ENCODE measurements around the gene UNKL. TPM values are rescaled to one million over a fixed set of nuclear protein-coding genes. Genes with fewer than 3 reads are reported as not detected.

Gene UNKL
- total and polyA plus RNA-seq, 2 experiments from 2014 or later = 6.1 to 13.0 TPM

- no peaks in the 10 kb centered on the region; the same call in 1 of the 2 replicates for H3K36me3 ChIP-seq (ENCODE audit: low read depth)
- no peak overlapping the region for H3K4me3 ChIP-seq
- TF ChIP-seq EZH2phosphoT487 (IDR thresholded peaks at IDR 0.05; ENCODE audit: insufficient read depth, low read depth) (no peak), EZH2 (IDR thresholded peaks at IDR 0.05; ENCODE audit: insufficient read depth, poor library complexity, severe bottlenecking) (no peak)
- H3K4me2 ChIP-seq (ENCODE audit: unreplicated experiment) = no peak overlapping the region
- no peaks in the 10 kb centered on the region for H3K9me3 ChIP-seq (ENCODE audit: low read depth)
- DNase-seq = no peak
- no peaks in the 10 kb centered on the region for H3F3A ChIP-seq (ENCODE audit: insufficient read depth)
- 86 to 87% methylated on average over 14 of the region's 14 CpGs for WGBS, 2 experiments (ENCODE audit: low coverage in 1 of 2, low lambda C conversion rate in 2 of 2, missing lambda C conversion rate in 2 of 2)
- in situ Hi-C loops (cut with MboI) = no loop called here
- 0 out of 2 replicates have a peak, but pooled peaks cover 3% of the 10 kb centered on the region for H3K4me1 ChIP-seq (ENCODE audit: insufficient read depth)
- H4K20me1 ChIP-seq (ENCODE audit: insufficient read depth) = no peaks in the 10 kb centered on the region
- no peak overlapping the region for H3K27ac ChIP-seq
- no peaks in the 10 kb centered on the region for H3K27me3 ChIP-seq (replicated peaks; ENCODE audit: insufficient read depth)
- H3K9ac ChIP-seq = no peak overlapping the region
- H2AFZ ChIP-seq = no peak overlapping the region
- H3K9me2 ChIP-seq (ENCODE audit: insufficient read depth) = no peaks in the 10 kb centered on the region
- peaks cover 41% of the 10 kb centered on the region for H3K79me2 ChIP-seq (ENCODE audit: insufficient read depth)
These were observed 10.8 kb downstream of the UNKL start for GRCh38 chr16:1403733-1404132.

- H2AFZ ChIP-seq = no peak overlapping the region
- TF ChIP-seq EZH2 (IDR thresholded peaks at IDR 0.05; ENCODE audit: insufficient read depth, poor library complexity, severe bottlenecking) = no peak
- TF ChIP-seq EZH2phosphoT487 (IDR thresholded peaks at IDR 0.05; ENCODE audit: insufficient read depth, low read depth) = no peak
- 90 to 91% methylated on average over 21 to 22 of the region's 22 CpGs for WGBS, 2 experiments (ENCODE audit: low coverage in 1 of 2, low lambda C conversion rate in 2 of 2, missing lambda C conversion rate in 2 of 2)
These were observed 11.5 kb downstream of the UNKL start for GRCh38 chr16:1403036-1403435.

GRCh38 chr16:1401758-1402154 lies 12.7 kb downstream of the UNKL start:
- Histone ChIP-seq H3K27me3 (replicated peaks; ENCODE audit: insufficient read depth) (no peaks in the 10 kb centered on the region), H3K4me2 (ENCODE audit: unreplicated experiment) (no peak overlapping the region), H3K9me3 (ENCODE audit: low read depth) (no peaks in the 10 kb centered on the region), H3K4me3 (no peak overlapping the region), H3K9me2 (ENCODE audit: insufficient read depth) (no peaks in the 10 kb centered on the region), H3K4me1 (ENCODE audit: insufficient read depth) (no peaks in the 10 kb centered on the region), H2AFZ (no peak overlapping the region), H3K9ac (no peak overlapping the region), H3K36me3 (ENCODE audit: low read depth) (no peaks in the 10 kb centered on the region; the same call in 1 of the 2 replicates), H3K79me2 (ENCODE audit: insufficient read depth) (peaks cover 23% of the 10 kb centered on the region), H4K20me1 (ENCODE audit: insufficient read depth) (no peaks in the 10 kb centered on the region), H3K27ac (no peak overlapping the region), H3F3A (ENCODE audit: insufficient read depth) (no peaks in the 10 kb centered on the region)
- no peak for DNase-seq
- in situ Hi-C loops (cut with MboI) = no loop called here
- 90 to 92% methylated on average over 13 of the region's 13 CpGs for WGBS, 2 experiments (ENCODE audit: low coverage in 1 of 2, low lambda C conversion rate in 2 of 2, missing lambda C conversion rate in 2 of 2)
- TF ChIP-seq EZH2 (IDR thresholded peaks at IDR 0.05; ENCODE audit: insufficient read depth, poor library complexity, severe bottlenecking) (no peak), EZH2phosphoT487 (IDR thresholded peaks at IDR 0.05; ENCODE audit: insufficient read depth, low read depth) (no peak)

More at GRCh38 chr16:1403036-1403435, 11.5 kb downstream of the UNKL start:
- 0 out of 2 replicates have a peak, but pooled peaks cover 3% of the 10 kb centered on the region for H3K4me1 ChIP-seq (ENCODE audit: insufficient read depth)
- in situ Hi-C loops (cut with MboI) = no loop called here
- no peak overlapping the region for H3K4me3 ChIP-seq
- H3K9me2 ChIP-seq (ENCODE audit: insufficient read depth) = no peaks in the 10 kb centered on the region
- no peaks in the 10 kb centered on the region for H4K20me1 ChIP-seq (ENCODE audit: insufficient read depth)
- no peak overlapping the region for H3K4me2 ChIP-seq (ENCODE audit: unreplicated experiment)
- no peak overlapping the region for H3K9ac ChIP-seq
- DNase-seq = no peak
- no peaks in the 10 kb centered on the region; the same call in 1 of the 2 replicates for H3K36me3 ChIP-seq (ENCODE audit: low read depth)
- peaks cover 35% of the 10 kb centered on the region for H3K79me2 ChIP-seq (ENCODE audit: insufficient read depth)
- H3F3A ChIP-seq (ENCODE audit: insufficient read depth) = no peaks in the 10 kb centered on the region
- no peak overlapping the region for H3K27ac ChIP-seq
- H3K9me3 ChIP-seq (ENCODE audit: low read depth) = no peaks in the 10 kb centered on the region
- H3K27me3 ChIP-seq (replicated peaks; ENCODE audit: insufficient read depth) = no peaks in the 10 kb centered on the region

- Histone ChIP-seq H4K20me1 (ENCODE audit: insufficient read depth) (no peaks in the 10 kb centered on the region), H3K27ac (no peak overlapping the region), H3K4me1 (ENCODE audit: insufficient read depth) (no peaks in the 10 kb centered on the region), H3F3A (ENCODE audit: insufficient read depth) (no peaks in the 10 kb centered on the region), H3K4me2 (ENCODE audit: unreplicated experiment) (no peak overlapping the region), H2AFZ (no peak overlapping the region), H3K9me2 (ENCODE audit: insufficient read depth) (no peaks in the 10 kb centered on the region), H3K36me3 (ENCODE audit: low read depth) (no peaks in the 10 kb centered on the region; the same call in 1 of the 2 replicates), H3K9ac (no peak overlapping the region), H3K79me2 (ENCODE audit: insufficient read depth) (peaks cover 18% of the 10 kb centered on the region), H3K9me3 (ENCODE audit: low read depth) (no peaks in the 10 kb centered on the region), H3K27me3 (replicated peaks; ENCODE audit: insufficient read depth) (no peaks in the 10 kb centered on the region), H3K4me3 (no peak overlapping the region)
- DNase-seq = no peak
- in situ Hi-C loops (cut with MboI) = no loop called here
- TF ChIP-seq EZH2 (IDR thresholded peaks at IDR 0.05; ENCODE audit: insufficient read depth, poor library complexity, severe bottlenecking) = no peak
- no peak for TF ChIP-seq EZH2phosphoT487 (IDR thresholded peaks at IDR 0.05; ENCODE audit: insufficient read depth, low read depth)
- WGBS, 2 experiments (ENCODE audit: low coverage in 1 of 2, low lambda C conversion rate in 2 of 2, missing lambda C conversion rate in 2 of 2) = 86 to 96% methylated on average over 14 to 29 of the region's 29 CpGs
These were observed 13.3 kb downstream of the UNKL start for GRCh38 chr16:1401061-1401757.

Data from GM23248 (cell line).